Measurements from ENCODE around the gene COA5.
A peak's percentile ranks its signal among the peaks of the same experiment; 100 is the strongest.

COA5 gene

GRCh38 chr2:98556344-98557033 is 51.8 kb downstream of the COA5 start:
- Histone ChIP-seq H3K4me2 (peak overlapping the region; percentile 52 to 66 (median 63)), H3K4me1 (peaks cover 16 to 40% (median 35%) of the 10 kb centered on the region in 10 experiments), H3K9ac (no peak overlapping the region; a peak in 1 of 22 replicates), H3K9me3 (replicated peaks in 1 of 11) (no peaks in the 10 kb centered on the region), H3K27ac (peak overlapping the region in 2 of 11 experiments; percentile 5 to 40; a peak in 1 of 22 replicates), H3K27me3 (no peaks in the 10 kb centered on the region), H4K20me1 (no peaks in the 10 kb centered on the region), H3K4me3 (no peak overlapping the region), H3K36me3 (peaks cover 43 to 91% (median 78%) of the 10 kb centered on the region in 11 experiments)
- no peak for TF ChIP-seq Cebpa-rat (IDR thresholded peaks at IDR 0.05)

GRCh38 chr2:98555696-98556095 is 52.6 kb downstream of the COA5 start:
- H3K27me3 ChIP-seq: no peaks in the 10 kb centered on the region
- no peak overlapping the region for H3K27ac ChIP-seq
- H3K36me3 ChIP-seq: peaks cover 43 to 97% (median 80%) of the 10 kb centered on the region in 11 experiments
- no peaks in the 10 kb centered on the region for H3K9me3 ChIP-seq (replicated peaks in 1 of 11)
- H4K20me1 ChIP-seq: no peaks in the 10 kb centered on the region
- no peak overlapping the region for H3K9ac ChIP-seq
- no peak overlapping the region for H3K4me3 ChIP-seq
- H3K4me2 ChIP-seq: peak overlapping the region; percentile 52 to 66 (median 63); a peak in 21 of 22 replicates
- TF ChIP-seq Cebpa-rat (IDR thresholded peaks at IDR 0.05): no peak
- peaks cover 24 to 47% (median 43%) of the 10 kb centered on the region in 10 experiments for H3K4me1 ChIP-seq

- Histone ChIP-seq H3K9me3 (replicated peaks in 1 of 11) (no peaks in the 10 kb centered on the region), H3K36me3 (peaks cover 40 to 97% (median 68%) of the 10 kb centered on the region in 11 experiments), H3K4me1 (peaks cover 32 to 48% (median 41%) of the 10 kb centered on the region in 10 experiments), H3K4me2 (peak overlapping the region in 5 of 11 experiments; percentile 18 to 54 (median 35); a peak in 9 of 22 replicates), H3K9ac (no peak overlapping the region), H4K20me1 (no peaks in the 10 kb centered on the region), H3K4me3 (no peak overlapping the region), H3K27ac (no peak overlapping the region), H3K27me3 (no peaks in the 10 kb centered on the region)
- no peak for TF ChIP-seq Cebpa-rat (IDR thresholded peaks at IDR 0.05)
Observed at GRCh38 chr2:98554116-98554861, 54.0 kb downstream of the COA5 start.

DNA sequence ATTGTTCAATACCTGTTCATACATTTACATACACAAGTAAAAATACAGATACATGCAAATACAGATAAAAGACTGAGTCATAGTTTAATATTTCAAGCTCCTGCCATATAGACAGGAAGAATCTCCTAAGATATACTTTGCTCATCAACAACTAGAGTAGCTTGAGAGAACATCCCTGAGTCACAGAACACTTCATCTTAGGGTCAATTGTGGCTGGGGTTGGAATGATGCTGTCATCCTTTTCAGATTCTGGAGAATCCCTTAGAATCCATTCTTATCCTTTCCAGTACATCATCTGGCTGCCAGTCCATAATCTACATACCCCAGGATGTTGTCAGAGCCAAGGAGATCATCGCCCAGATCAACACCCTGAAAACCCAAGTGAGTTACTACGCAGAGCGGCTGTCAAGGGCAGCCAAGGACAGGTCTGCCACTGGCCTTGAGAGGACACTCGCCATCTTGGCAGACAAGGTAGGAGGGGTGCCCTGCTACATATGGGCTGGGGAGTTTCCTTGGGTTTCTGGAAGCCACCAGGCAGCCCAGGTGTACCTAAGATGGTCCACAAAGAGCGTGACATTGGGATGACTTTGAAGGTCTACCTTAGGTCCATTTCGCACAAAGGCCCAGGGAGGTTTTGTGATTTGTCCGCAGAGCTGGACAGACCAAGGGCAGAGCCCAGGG is 55.7 kb downstream of the COA5 start:
- Histone ChIP-seq H3K4me2 (no peak overlapping the region), H3K9me3 (replicated peaks in 1 of 11) (no peaks in the 10 kb centered on the region), H3K36me3 (peaks cover 33 to 86% (median 54%) of the 10 kb centered on the region in 11 experiments), H3K9ac (no peak overlapping the region), H3K4me1 (peaks cover 43 to 62% (median 55%) of the 10 kb centered on the region in 10 experiments), H3K4me3 (no peak overlapping the region), H4K20me1 (peaks cover 0 to 7% (median 0%) of the 10 kb centered on the region in 11 experiments; a peak in 2 of 22 replicates), H3K27me3 (no peaks in the 10 kb centered on the region), H3K27ac (no peak overlapping the region)
- no peak for TF ChIP-seq Cebpa-rat (IDR thresholded peaks at IDR 0.05)

DNA sequence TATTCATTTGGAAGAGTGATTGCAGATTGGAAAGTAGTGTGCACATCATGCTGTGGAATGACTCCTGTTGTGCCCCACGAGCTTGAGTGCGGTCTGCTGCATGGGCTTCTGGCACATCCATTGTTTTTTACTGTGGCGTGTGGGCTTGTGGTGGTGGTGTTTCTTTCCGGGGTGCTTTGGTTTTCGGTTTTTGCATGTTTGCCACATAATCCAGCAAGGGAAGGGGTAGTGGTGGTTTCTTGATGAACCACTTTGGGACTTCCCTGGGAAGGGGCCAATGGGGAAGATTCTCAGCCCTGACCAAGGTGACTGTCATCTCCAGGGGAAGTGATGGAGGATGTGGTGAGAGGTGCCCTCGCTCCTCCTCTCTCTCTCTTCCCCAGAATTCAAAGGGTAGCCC is 57.0 kb downstream of the COA5 start:
- peak overlapping the region; percentile 3 to 57 (median 28); a peak in 18 of 22 replicates for H3K4me2 ChIP-seq
- no peak overlapping the region for H3K9ac ChIP-seq
- no peak overlapping the region for H3K4me3 ChIP-seq
- no peaks in the 10 kb centered on the region for H3K27me3 ChIP-seq
- no peaks in the 10 kb centered on the region for H3K9me3 ChIP-seq (replicated peaks in 1 of 11)
- no peak overlapping the region for H3K27ac ChIP-seq
- no peak for TF ChIP-seq Cebpa-rat (IDR thresholded peaks at IDR 0.05)
- peaks cover 35 to 86% (median 59%) of the 10 kb centered on the region in 11 experiments for H3K36me3 ChIP-seq
- H3K4me1 ChIP-seq: peaks cover 50 to 69% (median 58%) of the 10 kb centered on the region in 10 experiments
- peaks cover 0 to 8% (median 0%) of the 10 kb centered on the region in 11 experiments; a peak in 2 of 22 replicates for H4K20me1 ChIP-seq

DNA sequence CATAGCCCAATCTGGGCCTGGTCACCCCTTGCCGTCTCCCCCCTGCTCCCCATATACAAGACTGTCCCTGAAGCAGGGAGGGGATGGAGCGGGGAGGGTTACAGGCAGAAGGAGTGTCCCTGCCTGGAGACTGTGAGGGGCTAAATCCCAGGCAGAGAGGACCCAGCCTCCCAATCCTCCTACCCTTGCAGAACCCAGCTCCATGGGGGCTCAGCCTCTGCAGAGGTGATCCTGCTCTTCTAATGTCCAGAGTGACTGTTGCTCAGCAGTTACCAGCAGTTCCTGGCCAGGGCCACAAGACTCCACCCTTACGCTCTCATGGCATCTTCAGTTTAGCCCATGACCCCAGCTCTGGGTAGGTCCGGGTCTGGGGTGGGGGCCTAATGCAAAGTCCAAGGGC is 58.1 kb downstream of the COA5 start:
- H4K20me1 ChIP-seq: peaks cover 0 to 8% (median 0%) of the 10 kb centered on the region in 11 experiments; a peak in 2 of 22 replicates
- TF ChIP-seq Cebpa-rat (IDR thresholded peaks at IDR 0.05): no peak
- H3K4me3 ChIP-seq: no peak overlapping the region
- no peak overlapping the region for H3K9ac ChIP-seq
- H3K4me2 ChIP-seq: peak overlapping the region in 4 of 11 experiments; percentile 25 to 42 (median 34); a peak in 4 of 22 replicates
- H3K9me3 ChIP-seq (replicated peaks in 1 of 11): no peaks in the 10 kb centered on the region
- peaks cover 38 to 61% (median 49%) of the 10 kb centered on the region in 10 experiments for H3K4me1 ChIP-seq
- no peaks in the 10 kb centered on the region for H3K27me3 ChIP-seq
- H3K36me3 ChIP-seq: peaks cover 37 to 89% (median 60%) of the 10 kb centered on the region in 11 experiments
- H3K27ac ChIP-seq: no peak overlapping the region

All from BLaER1 treated with 17β-estradiol and CSF1 and Interleukin-3, amounts not matched to agents 10 nM and 100 nM (cell line).